Astrocyte of the cerebellum (primary cell): ENCODE measurements around the gene AKR1C8.
"Not testable (repeated sequence)": the region's sequence is repeated elsewhere in the genome, so short reads cannot be mapped to it uniquely, and the experiment has no call there.

Experiments
- DNase-seq: peaks from one replicate; pipeline ENCODE4 v3.0.0-alpha.2; 2011; ENCODE audit warnings: low read depth
- H3K4me3 ChIP-seq: 2 replicates; pipeline ENCODE4 v1.5.1; 2011; ENCODE audit warnings: mild to moderate bottlenecking, low read depth, low read length, moderate library complexity
- CTCF ChIP-seq: IDR thresholded peaks from 2 replicates; pipeline ENCODE4 v1.5.1; 2012; ENCODE audit warnings: low read length, low read depth, moderate library complexity, mild to moderate bottlenecking; ENCODE audit errors: missing control alignments
- in situ Hi-C: cut with HindIII; loops from 2 replicates; pipeline ENCODE4 v1.10.0; 2017; ENCODE audit warnings: low sequenced_read_pairs

The AKR1C8 gene

GRCh38 chr10:5195727-5196374 lies 10.9 kb upstream of the AKR1C8 start:
- TF ChIP-seq CTCF: no peak
- no peak overlapping the region for H3K4me3 ChIP-seq
- in situ Hi-C loops: no loop called here
- no peak for DNase-seq

- H3K4me3 ChIP-seq: no peak overlapping the region
- no peak for TF ChIP-seq CTCF
- no peak for DNase-seq
- in situ Hi-C loops: no loop called here
Measured at GRCh38 chr10:5194431-5194830, 9.5 kb upstream of the AKR1C8 start.

- H3K4me3 ChIP-seq: no peak overlapping the region
- DNase-seq: no peak
- no peak for TF ChIP-seq CTCF
- in situ Hi-C loops: no loop called here
Measured at GRCh38 chr10:5188358-5188757, 3.4 kb upstream of the AKR1C8 start.

- in situ Hi-C loops: no loop called here
- H3K4me3 ChIP-seq: no peak overlapping the region
- no peak for TF ChIP-seq CTCF
- no peak for DNase-seq
Measured at GRCh38 chr10:5187867-5188266, 2.9 kb upstream of the AKR1C8 start.

- in situ Hi-C loops: no loop called here
- no peak for TF ChIP-seq CTCF
- no peak for DNase-seq
Measured at GRCh38 chr10:5183923-5184322, 1.0 kb downstream of the AKR1C8 start.

GRCh38 chr10:5180503-5180902 lies 4.4 kb downstream of the AKR1C8 start:
- DNase-seq, in situ Hi-C loops, H3K4me3 ChIP-seq: not testable (repeated sequence)

More at GRCh38 chr10:5183923-5184322, 1.0 kb downstream of the AKR1C8 start:
- no peak overlapping the region for H3K4me3 ChIP-seq

- in situ Hi-C loops, DNase-seq, H3K4me3 ChIP-seq: not testable (repeated sequence)
Measured at GRCh38 chr10:5175581-5175980, 9.4 kb downstream of the AKR1C8 start.

GRCh38 chr10:5168897-5169420 lies 16.0 kb downstream of the AKR1C8 start:
- in situ Hi-C loops: no loop called here

More at GRCh38 chr10:5168897-5169420, 16.0 kb downstream of the AKR1C8 start:
- DNase-seq: no peak
- TF ChIP-seq CTCF: no peak
- no peak overlapping the region for H3K4me3 ChIP-seq
